GM21360 (cell line): Measurements from ENCODE around the gene TBC1D1.
"Not testable (repeated sequence)": the region's sequence is repeated elsewhere in the genome, so short reads cannot be mapped to it uniquely, and the experiment has no call there.

ENCODE experiments used
- ATAC-seq: cut with Tn5 transposase; IDR thresholded peaks from one replicate; pipeline ENCODE4 v1.9.1; 2021; ENCODE audit warnings: mild to moderate bottlenecking, moderate library complexity; ENCODE audit not compliant: unreplicated experiment

The TBC1D1 gene

DNA sequence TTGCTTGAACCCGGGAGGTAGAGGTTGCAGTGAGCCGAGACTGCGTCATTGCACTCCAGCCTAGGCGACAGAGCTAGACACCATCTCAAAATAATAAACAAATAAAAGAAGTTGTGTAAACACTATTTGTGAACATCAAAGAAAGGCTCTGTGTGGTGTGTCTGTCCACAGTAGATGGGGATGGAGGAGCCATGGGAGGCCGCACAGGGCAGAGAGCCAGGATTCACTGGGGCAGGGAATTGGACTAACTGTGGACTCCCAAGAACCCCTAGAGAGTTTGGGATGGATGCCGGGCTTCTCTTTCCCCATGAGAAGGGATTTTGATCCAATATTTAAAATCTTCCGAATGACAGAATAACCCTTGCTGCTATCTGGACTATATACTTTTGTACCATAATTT, 26.5 kb downstream of the TBC1D1 start:
- no peak for ATAC-seq

DNA sequence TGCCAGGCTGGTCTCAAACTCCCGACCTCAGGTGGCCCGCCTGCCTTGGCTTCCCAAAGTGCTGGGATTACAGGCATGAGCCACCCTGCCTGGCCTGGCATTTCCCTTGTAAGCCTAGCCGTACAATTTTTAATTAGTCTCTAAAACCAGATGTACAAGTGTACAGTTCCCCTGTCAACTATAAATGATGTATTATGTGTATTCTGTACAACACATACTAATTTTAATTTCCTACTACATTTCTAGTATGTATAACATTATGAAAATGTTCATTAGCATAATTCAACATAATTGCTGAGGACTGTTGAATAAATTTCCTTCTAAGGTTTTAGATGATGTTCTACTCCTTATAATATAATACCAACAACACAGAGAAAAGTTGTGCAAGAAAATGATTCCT, 27.8 kb downstream of the TBC1D1 start:
- ATAC-seq = no peak

DNA sequence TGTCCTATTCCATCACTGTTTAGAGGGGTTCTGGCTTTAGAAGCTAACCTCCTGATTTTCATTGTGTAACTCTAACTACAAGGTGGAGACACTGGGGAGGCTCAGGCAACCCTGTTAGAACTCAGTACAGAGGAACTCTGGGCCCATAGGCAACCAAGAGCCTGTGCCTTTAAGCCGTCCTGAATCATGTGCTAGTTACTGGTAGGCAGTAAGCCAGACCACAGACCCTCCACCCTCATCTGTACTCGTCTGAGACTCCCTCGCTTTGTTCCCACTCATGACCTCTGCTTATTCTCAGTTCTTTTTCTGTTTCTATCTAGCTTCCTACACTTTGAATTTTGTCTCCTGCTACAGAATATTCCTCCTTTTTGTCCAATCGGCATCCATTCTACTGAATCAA, 31.4 kb downstream of the TBC1D1 start:
- no peak for ATAC-seq

DNA sequence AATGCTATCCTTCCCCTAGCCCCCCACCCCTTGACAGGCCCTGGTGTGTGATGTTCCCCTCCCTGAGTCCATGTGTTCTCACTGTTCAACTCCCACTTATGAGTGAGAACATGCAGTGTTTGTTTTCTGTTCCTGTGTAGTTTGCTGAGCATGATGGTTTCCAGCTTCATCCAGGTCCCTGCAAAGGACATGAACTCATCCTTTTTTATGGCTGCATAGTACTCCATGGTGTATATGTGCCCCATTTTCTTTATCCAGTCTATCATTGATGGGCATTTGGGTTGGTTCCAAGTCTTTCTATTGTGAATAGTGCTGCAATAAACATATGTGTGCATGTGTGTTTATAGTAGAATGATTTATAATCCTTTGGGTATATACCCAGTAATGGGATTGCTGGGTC, 32.2 kb downstream of the TBC1D1 start:
- ATAC-seq = not testable (repeated sequence)

DNA sequence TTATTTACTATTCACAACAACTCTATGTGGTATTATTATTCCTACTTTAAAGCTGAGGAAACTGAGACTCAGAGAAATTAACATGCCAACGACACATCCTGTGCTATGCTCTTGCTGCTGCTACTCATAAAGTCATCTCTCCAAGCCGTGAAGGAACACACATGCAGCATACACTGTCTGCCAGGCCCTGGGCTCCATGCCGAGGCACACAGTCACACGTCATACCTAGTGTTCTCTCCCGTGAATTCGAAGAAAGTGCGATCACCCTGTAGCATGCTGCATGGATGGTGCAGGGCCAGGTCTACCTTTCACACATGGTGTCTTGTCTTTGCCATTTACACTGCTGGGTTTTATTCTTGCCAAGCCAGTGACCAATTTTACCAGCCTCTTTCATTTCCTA, 34.1 kb downstream of the TBC1D1 start:
- no peak for ATAC-seq

DNA sequence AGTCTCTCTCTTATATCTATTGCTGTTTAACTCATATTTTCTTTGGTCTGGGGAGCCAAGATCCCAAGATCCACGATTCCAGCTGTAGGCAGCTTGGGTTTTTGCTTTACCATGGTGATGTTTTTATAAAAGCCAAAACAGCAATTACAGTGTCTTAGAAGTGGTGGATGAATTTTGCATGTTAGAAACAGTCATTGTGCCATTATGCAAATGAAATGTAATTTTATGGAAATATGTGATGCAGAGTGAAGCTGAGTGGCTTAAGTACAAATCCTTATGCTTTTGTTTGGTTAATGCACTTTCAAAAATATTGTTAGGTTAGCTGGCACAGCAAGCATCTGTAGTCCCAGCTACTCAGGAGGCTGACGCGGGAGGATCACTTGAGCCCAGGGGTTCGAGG, 36.5 kb downstream of the TBC1D1 start:
- ATAC-seq = no peak

DNA sequence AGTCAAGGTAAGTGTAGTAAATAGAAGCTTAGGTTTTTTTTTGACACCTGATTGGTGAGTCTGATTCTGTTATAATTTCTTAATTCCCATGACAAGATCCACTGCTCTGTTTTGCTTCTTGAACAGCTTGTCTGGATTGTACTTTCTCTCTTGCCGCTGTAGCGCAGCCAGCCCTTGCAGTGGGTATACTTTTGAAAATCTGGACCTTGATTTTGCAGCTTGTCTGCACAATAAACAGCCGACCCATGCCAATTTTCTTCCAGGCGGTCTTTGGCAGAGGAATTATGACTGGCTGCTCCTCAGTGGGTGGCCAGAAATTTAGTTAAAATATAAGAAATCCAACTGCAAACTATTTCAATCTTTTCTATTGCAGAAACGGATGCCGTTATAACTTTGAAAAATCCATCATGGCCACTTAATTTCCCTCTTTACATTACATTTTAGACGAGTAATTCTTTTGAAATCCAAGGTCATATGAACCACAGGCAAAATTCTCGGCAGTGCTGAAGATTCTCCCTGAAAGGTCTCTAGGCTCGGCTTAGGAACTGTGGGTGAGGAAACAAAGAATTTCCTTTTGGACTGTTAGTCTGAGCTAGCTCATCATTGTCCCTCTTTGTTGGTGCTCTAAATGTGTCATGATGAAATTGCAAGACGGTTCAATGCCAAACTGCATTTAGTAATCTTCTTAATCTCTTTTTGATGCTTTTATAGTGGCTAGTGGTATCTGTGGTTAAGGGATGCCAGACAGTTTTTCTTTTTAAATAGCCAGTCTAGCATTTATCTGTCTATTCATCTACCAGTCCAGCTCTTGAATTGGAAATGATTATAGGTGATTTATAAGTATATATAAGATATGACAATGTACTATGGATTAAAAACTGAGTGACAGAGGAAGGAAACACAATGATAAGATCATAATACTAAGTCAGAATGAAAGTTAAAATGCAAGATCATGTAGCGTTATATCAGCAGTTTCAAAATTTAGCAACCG, 37.8 kb downstream of the TBC1D1 start:
- ATAC-seq = no peak

DNA sequence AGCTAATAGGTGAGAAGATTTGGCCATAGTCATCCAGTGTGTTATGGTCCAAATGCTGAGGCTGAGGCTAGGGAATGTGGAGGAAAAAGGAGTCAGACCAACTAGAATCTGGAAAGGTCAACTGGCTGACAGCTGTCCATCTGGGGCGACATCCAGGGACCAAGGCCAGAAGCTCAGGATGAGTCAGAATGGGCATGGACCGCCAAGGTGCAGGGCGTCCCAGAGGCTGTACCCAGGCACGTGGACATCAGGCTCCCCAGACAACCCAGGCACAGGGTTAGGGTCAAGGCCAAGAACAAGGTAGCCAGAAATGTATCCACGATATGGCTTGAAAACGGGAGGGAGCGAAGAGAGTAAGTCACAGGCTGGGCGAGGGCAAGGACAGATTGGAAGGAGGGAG, 43.2 kb downstream of the TBC1D1 start:
- no peak for ATAC-seq

DNA sequence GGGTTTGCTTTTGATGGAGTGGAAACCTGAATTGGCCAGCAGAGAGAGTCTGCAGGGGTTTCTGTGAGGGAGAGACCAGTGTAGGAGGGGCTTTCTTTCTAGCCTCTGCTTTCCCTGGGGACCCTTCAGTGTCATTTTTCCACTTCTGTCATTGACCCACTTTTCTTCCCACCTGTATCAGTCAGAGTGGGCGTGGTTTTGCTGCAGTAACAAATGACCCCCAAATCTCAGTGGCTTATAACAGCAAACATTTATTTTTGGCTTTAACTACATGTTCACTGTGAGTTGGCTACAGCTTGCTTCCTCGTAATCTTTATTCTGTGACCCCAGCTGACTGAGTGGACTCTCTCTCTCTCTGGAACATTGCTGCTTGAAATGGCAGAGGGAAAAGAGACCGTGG, 43.7 kb downstream of the TBC1D1 start:
- ATAC-seq = no peak

DNA sequence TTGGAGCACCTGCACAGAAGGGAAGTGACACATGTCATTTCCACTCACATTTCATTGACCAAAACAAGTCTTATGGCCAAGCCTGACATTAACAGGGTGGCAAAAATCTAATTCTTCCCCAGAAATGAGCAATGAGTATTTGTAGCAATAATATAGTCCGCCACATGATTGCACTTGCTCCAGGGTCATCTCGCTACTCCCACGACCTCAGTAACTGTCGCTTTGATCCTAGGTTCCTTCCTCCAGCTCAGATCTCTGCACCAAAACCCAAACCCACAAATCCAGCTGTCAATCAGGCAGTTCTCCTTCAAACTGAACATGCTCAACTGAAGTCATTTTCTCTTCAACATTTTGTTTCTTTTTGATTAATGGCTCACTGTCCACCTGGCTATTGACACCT, 44.1 kb downstream of the TBC1D1 start:
- ATAC-seq = no peak

DNA sequence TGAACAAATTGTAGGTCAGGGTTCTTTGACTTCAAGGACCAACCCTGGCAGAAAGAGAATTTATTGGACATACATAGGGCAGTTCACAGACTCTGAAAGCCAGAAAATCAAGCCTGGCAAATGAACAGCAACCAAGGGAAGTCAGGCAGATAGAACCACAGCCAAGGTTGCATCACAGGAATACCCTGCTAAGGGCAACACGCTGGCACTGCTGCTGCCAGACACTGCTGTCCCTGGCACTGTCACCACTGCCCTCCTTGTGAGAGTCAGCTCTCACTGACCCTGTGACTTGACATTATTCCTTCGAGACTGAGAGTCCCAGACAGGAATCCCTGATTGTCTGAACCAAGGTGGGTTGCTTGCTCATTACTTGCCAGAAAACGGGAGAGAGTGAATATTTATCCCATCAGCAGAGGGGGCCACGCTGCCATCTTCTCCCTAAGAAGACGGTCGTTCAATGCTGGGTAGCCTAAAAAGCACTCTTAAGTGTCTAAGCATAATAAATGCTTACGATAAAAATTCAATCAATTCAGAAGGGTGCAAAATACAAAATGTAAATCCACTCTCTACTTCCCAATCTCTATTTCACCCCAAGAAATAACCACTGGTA, 46.1 kb downstream of the TBC1D1 start:
- no peak for ATAC-seq

DNA sequence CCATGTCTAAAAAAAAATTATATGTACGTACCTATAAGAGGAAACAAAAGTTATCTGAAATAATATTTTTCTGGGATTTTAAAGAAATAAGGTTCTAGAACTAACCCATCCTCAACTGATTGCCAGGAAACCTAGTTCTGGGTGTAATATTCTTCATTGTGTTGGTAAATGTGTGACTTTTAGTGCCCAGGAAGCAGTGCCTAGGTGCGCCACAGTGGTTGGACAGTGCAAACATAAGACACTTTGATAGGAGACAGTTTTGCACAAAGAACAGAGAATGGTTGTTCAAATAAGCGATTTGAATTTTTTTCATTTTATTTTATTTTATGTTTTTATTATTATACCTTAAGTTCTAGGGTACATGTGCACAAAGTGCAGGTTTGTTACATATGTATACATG, 47.3 kb downstream of the TBC1D1 start:
- no peak for ATAC-seq

DNA sequence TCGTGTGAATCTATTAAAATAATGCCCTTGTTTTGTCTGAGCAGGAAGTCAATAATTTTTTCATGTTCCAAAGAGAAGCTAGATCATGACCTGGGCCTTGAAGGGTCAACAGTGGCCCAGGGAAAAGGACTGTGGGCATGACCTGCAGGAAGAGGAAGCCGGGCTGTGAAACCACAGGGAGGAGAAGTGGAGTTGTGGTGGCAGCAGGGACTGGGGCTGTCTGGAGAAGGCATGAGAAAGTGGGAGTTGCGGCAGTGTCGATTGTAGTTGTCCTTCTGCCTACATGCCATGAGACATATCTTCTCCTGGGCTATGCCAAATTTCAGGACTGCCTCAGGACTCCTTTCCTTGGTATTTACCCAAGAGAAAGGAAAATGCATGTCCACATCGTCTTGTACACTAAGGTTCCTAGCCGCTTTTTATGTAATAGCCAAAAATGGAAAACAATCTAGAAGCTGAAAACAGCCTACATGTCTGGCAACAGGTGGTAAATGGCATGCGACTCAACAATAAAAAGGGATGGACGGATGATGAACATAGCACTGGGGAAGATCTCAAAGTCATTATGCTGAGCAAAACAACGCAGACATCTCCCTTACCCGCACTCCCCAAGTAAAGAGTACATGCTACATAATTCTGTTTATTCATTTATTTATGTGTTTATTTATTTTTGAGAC, 55.8 kb downstream of the TBC1D1 start:
- ATAC-seq = no peak

DNA sequence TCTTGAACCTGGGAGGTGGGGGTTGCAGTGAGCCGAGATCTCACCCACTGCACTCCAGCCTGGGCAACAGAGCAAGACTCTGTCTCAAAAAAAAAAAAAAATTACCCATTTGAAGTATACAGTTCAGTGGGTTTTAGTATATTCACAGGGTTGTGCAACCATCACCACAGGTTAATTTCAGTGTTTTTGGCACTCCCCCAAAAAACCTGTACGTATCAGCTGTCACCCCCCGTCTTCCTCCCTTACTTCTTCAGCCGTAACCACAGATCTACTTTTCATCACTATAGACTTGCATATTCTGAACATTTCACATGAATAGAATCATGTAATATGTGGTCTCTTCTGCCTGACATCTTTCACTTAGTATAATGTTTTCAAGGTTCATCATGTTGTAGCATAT, 57.7 kb downstream of the TBC1D1 start:
- ATAC-seq = no peak

DNA sequence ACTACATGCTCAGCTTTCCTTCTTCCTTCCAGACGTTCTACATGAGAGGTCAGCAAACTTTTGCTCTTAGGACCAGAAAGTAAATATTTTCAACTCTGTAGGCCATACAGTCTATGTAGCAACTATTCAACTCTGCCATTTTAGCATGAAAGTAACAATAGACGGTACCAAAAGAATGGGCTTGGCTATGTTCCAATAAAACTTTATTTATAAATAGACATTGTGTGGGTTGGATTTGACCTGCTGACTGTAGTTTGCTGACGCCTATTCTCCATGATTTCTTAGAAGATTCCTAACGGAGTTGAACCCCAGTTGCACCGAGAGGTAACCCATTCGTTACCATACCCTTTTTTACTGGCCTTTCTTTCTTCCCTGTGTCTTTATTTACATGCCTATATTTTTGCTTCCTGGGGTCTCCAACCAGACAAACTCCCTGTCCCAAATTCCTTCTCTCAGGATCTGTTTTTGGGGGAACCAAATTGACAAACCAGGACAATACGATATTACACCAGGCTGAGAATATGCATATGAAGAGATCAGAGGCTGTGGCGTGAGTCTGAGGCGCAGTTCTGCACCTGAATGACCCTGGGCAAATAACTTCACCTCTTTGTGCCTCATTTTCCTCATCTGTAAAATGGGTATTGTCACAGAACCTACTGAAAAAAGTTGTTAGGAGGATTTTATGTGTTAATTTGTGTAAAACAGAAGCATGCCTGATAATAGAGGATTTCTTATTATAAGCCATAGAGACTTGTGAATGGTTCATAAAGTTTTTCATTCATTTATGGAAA, 58.9 kb downstream of the TBC1D1 start:
- no peak for ATAC-seq

DNA sequence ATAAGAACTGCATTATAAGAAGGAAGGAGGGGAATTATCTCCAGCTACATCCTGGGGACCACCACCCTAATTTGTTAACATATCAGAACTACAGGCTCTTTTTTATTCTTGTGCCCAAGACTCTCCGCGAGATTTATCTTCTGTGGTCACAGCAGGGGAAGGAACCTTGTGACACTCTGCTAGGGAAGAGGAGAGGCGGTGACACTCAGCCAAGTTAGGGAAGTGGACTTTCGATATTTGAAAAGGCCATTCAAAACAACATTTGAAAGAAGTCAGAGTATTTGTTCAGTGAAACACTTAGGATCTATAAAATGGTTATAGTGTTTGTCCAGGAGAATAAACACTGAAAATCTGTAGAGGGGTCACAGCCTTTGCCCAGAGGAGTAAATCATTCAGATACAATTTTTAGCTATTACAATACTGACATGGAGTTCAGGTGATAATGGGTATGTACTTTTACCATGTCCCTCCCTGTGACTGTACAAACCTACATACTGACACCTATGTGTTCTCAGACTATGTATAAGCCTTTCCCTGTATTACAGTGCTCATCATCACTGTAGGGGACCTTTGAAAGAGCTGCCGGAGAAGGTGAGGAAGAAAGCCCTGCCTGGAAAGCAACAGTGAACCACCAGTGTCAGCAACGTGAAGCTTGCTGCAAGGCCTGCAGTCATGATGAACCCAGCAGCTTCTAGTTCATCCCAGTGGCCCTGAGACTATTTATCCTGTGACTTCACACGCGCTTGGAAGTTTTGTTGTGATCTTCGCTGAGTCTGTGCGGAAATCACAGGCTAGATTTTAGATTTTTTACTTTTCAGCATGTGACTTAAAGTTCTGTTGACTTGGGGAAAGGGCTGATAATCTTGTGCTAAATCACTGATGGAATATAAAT, 60.8 kb downstream of the TBC1D1 start:
- no peak for ATAC-seq

DNA sequence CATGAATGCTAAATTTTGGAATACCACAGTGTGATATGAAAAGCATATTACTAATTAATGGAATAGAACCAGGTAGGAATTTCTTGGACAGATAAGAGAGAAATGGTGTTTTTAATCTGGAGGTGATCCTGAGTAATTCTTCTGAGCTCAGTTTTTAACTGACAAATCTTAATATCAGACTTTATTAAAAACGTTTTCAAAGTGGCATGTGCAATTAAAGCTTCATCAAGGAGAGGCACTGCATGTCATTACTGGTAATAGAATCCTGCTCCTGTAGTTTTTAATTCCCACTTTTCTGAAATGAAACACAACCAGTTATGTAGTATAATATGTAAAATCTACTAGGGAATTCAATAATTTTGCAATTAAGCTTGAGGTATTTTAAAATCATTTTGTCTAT, 62.3 kb downstream of the TBC1D1 start:
- ATAC-seq = no peak

DNA sequence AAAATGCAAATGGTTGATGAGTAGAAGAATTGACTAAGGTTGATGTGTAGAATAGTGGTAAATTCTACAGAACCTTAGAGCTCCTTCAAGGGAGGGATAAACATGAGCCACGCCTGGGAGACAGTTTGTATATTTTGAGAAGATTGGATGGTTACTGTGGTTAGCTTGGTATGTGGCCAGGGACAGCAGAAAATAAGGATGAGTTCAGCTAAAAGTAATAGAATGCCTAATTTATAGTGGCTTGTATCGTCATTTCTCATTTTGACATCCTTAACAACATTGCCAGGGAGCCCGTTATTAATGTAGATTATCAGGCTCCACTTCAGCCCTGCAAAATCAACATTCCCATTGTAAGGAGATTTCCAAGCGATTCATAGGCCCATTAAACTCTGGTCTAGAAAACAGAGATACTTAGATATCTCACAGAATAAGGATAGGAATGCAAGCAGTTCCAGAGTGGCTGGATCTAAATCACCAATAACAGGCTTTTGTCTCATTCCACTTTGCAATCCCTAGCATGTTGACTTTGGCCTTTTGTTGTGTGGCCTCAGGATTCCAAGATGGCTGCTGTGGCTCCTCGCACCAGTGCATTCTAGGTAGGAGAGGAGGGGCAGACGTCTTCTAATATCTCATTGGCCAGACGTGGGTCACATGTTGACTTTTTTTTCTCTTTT, 62.9 kb downstream of the TBC1D1 start:
- ATAC-seq = no peak

DNA sequence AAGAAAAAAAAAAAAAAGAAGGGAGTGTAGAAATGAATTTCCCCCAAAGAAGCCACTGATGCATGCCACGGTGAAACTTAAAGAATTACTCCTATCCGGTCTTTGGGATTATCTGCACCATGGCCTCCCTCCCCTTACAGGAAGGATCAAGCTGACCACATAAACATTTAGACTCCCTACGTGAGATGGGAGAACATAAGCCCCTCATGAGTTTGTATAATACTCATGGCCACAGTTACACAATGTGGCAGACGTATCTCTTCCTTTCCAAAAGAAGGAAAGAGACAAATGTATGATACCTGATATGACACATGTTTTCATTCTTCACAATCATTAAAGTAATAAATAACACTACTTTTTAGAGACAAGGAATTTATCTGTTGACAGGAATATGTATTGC, 66.1 kb downstream of the TBC1D1 start:
- ATAC-seq = no peak

DNA sequence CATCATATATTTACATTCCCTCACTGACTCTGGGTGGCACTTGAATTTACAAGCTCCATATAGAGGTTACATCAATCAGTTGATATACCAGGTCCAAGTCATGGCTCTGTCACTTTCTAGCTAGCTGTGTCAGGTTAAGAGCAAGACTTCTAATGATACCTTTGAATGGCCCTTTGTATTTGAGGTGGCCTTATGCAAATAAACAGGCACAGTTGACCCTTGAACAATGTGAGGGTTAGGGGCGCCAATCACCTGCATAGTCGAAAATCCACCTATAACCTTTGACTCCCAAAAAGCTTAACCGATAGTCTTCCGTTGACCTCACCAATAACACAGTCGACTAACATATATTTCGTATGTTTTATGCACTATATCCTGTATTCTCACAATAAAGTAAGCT, 68.0 kb downstream of the TBC1D1 start:
- ATAC-seq = no peak
